Parathyroid adenoma (tissue), 2 donors: Measurements from ENCODE around the gene FOXC2.

ENCODE experiments used
- H2AFZ ChIP-seq: fragments of 300-600 bp; sonication (generic); one replicate; pipeline ENCODE4 v1.7.0; 2017; ENCODE audit warnings: antibody characterized with exemption, mild to moderate bottlenecking
- H3K27ac ChIP-seq: fragments of 300-600 bp; sonication (generic); one replicate; pipeline ENCODE4 v1.7.0; 2017
- H3K27me3 ChIP-seq: fragments of 300-600 bp; sonication (generic); one replicate; pipeline ENCODE4 v1.7.0; 2017; ENCODE audit warnings: low read length; ENCODE audit not compliant: control insufficient read depth, insufficient read depth
- H3K36me3 ChIP-seq: fragments of 300-600 bp; sonication (generic); one replicate; pipeline ENCODE4 v1.7.0; 2017; ENCODE audit warnings: low read length; ENCODE audit not compliant: control insufficient read depth, insufficient read depth
- H3K4me1 ChIP-seq: fragments of 300-600 bp; sonication (generic); one replicate; pipeline ENCODE4 v1.7.0; 2017; ENCODE audit warnings: control low read depth
- H3K4me2 ChIP-seq: fragments of 300-600 bp; sonication (generic); one replicate; pipeline ENCODE4 v1.7.0; 2017; ENCODE audit warnings: low read length
- H3K4me3 ChIP-seq: fragments of 300-600 bp; sonication (generic); one replicate; pipeline ENCODE4 v1.7.0; 2017; ENCODE audit warnings: low read depth, low read length
- H3K79me2 ChIP-seq: fragments of 300-600 bp; sonication (generic); one replicate; pipeline ENCODE4 v1.7.0; 2017; ENCODE audit warnings: control low read depth
- H3K9ac ChIP-seq: fragments of 300-600 bp; sonication (generic); one replicate; pipeline ENCODE4 v1.7.0; 2017; ENCODE audit warnings: mild to moderate bottlenecking
- H3K9me3 ChIP-seq: fragments of 300-600 bp; sonication (generic); one replicate; pipeline ENCODE4 v1.7.0; 2017; ENCODE audit warnings: low read length; ENCODE audit not compliant: control insufficient read depth
- TF ChIP-seq, protein P1 (sequence below): fragments of 300-600 bp; sonication (generic); IDR thresholded peaks from one replicate; pipeline ENCODE4 v1.7.0; 2017; ENCODE audit warnings: antibody characterized with exemption, mild to moderate bottlenecking
- donor health status: primary hyperparathyroidism.

FOXC2 gene

GRCh38 chr16:86614699-86615098 is 48.1 kb downstream of the FOXC2 start:
- H3K79me2 ChIP-seq, result no peaks in the 10 kb centered on the region
- TF ChIP-seq, protein P1, sequence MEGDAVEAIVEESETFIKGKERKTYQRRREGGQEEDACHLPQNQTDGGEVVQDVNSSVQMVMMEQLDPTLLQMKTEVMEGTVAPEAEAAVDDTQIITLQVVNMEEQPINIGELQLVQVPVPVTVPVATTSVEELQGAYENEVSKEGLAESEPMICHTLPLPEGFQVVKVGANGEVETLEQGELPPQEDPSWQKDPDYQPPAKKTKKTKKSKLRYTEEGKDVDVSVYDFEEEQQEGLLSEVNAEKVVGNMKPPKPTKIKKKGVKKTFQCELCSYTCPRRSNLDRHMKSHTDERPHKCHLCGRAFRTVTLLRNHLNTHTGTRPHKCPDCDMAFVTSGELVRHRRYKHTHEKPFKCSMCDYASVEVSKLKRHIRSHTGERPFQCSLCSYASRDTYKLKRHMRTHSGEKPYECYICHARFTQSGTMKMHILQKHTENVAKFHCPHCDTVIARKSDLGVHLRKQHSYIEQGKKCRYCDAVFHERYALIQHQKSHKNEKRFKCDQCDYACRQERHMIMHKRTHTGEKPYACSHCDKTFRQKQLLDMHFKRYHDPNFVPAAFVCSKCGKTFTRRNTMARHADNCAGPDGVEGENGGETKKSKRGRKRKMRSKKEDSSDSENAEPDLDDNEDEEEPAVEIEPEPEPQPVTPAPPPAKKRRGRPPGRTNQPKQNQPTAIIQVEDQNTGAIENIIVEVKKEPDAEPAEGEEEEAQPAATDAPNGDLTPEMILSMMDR, result no peak
- H3K4me1 ChIP-seq, result peaks cover 4% of the 10 kb centered on the region
- no peak overlapping the region for H3K4me2 ChIP-seq
- no peaks in the 10 kb centered on the region for H3K27me3 ChIP-seq
- no peak overlapping the region for H3K27ac ChIP-seq
- H3K9me3 ChIP-seq, result no peaks in the 10 kb centered on the region
- H3K4me3 ChIP-seq, result no peak overlapping the region
- H3K36me3 ChIP-seq, result no peaks in the 10 kb centered on the region
- H2AFZ ChIP-seq, result no peak overlapping the region
- H3K9ac ChIP-seq, result no peak overlapping the region

DNA sequence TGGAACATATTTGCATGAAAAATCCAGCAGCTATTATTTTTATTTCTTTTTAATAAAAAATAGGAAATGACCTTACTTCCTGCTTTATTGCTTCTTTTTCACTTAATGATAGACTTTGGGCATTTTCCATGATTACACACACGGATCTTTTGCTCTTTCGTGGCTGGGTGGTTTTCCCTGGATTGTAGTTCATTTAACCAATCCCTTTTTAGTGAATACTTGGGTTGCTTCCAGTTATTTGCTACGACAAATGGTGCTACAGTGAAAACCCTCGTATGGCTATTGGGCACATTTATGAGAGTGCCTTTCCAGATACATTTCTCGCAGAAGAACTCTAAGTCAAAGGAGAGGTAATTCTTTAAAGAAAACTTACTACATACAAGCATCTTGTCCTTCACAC is 50.3 kb downstream of the FOXC2 start:
- Histone ChIP-seq H3K4me1 (peaks cover 3% of the 10 kb centered on the region), H2AFZ (no peak overlapping the region), H3K79me2 (no peaks in the 10 kb centered on the region), H3K27me3 (no peaks in the 10 kb centered on the region), H3K4me2 (no peak overlapping the region), H3K9ac (no peak overlapping the region), H3K36me3 (no peaks in the 10 kb centered on the region), H3K9me3 (no peaks in the 10 kb centered on the region), H3K4me3 (no peak overlapping the region), H3K27ac (no peak overlapping the region)
- TF ChIP-seq, protein P1, result no peak

DNA sequence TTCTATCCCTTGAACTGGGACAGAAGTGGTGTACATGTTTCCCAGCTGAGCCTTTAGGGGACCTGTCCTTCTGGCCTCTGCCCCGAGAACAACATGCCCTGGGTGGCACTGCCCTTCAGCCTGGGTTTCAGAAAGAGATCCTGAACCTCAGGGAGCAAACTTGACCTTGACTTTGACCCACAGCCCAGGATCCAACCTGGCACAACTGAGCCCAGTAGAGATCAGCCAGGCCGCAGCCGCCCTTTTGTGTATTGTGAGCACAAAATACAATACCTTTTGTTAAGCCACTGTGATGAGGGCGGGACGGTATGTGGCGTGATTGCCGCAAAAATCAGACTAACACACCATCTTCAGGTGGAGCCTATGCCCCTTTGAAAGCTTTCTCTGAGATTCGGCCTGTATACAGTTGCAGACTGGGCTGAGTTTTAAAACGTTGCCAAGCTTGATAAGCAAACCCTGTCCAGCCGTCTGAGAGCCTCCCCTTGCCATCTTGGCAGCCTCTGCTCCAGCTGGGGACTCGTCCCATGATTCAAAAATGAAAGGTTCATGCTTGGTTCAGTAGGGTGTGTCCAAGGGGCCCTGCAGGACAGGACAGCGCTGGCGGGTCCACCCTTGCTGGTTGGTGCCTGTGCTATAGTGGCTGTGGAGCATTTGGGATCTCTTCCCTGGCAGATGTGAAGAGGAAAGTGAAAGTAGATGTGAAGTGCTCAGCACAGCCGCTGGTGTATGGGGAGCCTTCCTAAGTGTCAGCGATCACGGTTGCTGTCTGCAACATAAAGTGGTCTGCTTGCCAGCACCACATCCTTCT is 52.0 kb downstream of the FOXC2 start:
- H3K4me1 ChIP-seq, result no peaks in the 10 kb centered on the region
- no peak overlapping the region for H3K4me3 ChIP-seq
- no peak overlapping the region for H3K9ac ChIP-seq
- no peaks in the 10 kb centered on the region for H3K36me3 ChIP-seq
- no peak overlapping the region for H3K4me2 ChIP-seq
- H3K27me3 ChIP-seq, result no peaks in the 10 kb centered on the region
- no peak overlapping the region for H2AFZ ChIP-seq
- TF ChIP-seq, protein P1, result no peak
- no peak overlapping the region for H3K27ac ChIP-seq
- no peaks in the 10 kb centered on the region for H3K79me2 ChIP-seq
- no peaks in the 10 kb centered on the region for H3K9me3 ChIP-seq
